Measurements from ENCODE around the gene BUB1B. TPM values are rescaled to one million over a fixed set of nuclear protein-coding genes. Genes with fewer than 3 reads are reported as not detected.
A peak's percentile ranks its signal among the peaks of the same experiment; 100 is the strongest.
"Not testable (repeated sequence)": the region's sequence is repeated elsewhere in the genome, so short reads cannot be mapped to it uniquely, and the experiment has no call there.

Gene BUB1B
- 10 to 100 TPM in 1 of 4 donors, 1 to 10 TPM in 3; 1.1 to 15.6 (median 5.5) TPM for polyA plus RNA-seq
- long read RNA-seq, donor 1, result 0 reads
- long read RNA-seq, donor 2, partial matches to known transcripts, result 0 of 1 reads
- long read RNA-seq, donor 2, other reads (novel, unspliced or antisense), result 0 of 1 reads
- long read RNA-seq, donor 3, result 0 reads
- long read RNA-seq, donor 4, result 0 reads
- long read RNA-seq, donor 5, result 0 reads
- long read RNA-seq, donor 6, result 0 reads
- long read RNA-seq, donor 7, partial matches to known transcripts, result 10 of 12 reads
- long read RNA-seq, donor 7, other reads (novel, unspliced or antisense), result 0 of 12 reads
- long read RNA-seq, donor 8, result 0 reads
- long read RNA-seq, donor 9, result 0 reads
- long read RNA-seq, donor 10, partial matches to known transcripts, result 0 of 1 reads
- long read RNA-seq, donor 10, other reads (novel, unspliced or antisense), result 0 of 1 reads

DNA sequence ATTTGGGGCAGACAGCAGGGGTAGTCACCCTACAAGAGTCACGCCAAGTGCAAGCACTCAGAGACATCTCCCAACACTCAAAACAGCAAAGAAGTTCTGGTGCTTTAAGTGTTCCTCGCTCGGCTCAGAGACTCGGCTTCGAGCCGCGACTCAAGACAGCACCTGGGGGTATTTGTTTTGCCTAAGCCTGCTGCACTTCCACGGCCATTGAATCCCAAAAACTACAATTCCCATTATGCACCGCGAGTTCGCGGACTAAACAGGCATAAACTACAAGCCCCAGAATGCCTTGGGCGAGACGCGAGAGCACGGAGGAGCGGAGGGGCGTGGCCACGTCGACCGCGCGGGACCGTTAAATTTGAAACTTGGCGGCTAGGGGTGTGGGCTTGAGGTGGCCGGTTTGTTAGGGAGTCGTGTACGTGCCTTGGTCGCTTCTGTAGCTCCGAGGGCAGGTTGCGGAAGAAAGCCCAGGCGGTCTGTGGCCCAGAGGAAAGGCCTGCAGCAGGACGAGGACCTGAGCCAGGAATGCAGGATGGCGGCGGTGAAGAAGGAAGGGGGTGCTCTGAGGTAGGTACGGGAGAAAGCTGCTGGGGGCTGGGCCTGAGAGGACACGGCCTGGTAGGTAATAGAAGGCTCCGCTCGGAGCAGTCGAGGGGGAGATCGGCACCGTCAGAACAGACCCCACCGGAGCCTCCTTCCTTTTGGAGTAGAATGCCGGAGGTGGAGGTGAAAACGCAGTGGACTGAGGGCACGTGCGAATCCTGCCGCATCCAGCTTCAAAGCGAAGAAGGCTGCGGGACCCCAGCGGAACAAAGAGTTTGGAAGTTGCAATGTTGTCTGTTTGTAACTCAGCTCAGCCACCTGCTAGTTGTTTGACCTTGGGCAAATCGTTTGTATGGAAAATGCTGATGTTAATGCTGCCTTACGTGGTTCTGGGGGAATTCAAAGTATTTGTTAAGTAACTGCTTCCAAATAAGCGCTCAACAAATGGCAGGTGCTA, at the start of gene BUB1B:
BUB1B (plus strand) TSS at position 381 of the 1,000 bp plus-strand sequence; CDS start at position 533, 152 bp downstream.
- Histone ChIP-seq H3K27ac (ENCODE audit: low read depth in 1 of 3, low read length in 2 of 3) (no peak within 1 kb of the TSS), H3K9me3 (ENCODE audit: control insufficient read depth in 2 of 2, insufficient read depth in 1 of 2, low read depth in 1 of 2, low read length in 1 of 2) (no peaks in the 10 kb centered on the region), H3K4me3 (ENCODE audit: low read depth in 1 of 3, low read length in 3 of 3) (peak within 1 kb of the TSS; percentile 42 to 73 (median 57)), H3K36me3 (ENCODE audit: control insufficient read depth in 3 of 3, insufficient read depth in 2 of 3, low read depth in 1 of 3, low read length in 3 of 3) (peaks cover 0 to 5% (median 0%) of the 10 kb centered on the region in 3 donors), H3K27me3 (ENCODE audit: control insufficient read depth in 3 of 3, insufficient read depth in 3 of 3, low read length in 3 of 3) (no peaks in the 10 kb centered on the region), H3K4me1 (ENCODE audit: control insufficient read depth in 3 of 3, insufficient read depth in 2 of 3, low read depth in 1 of 3, low read length in 2 of 3) (peaks cover 0 to 7% (median 0%) of the 10 kb centered on the region in 3 donors)
- FAIRE-seq (no peak), DNase-seq (peak; percentile 95 to 96)
- 2% methylated on average over 54 of the region's 54 CpGs for WGBS, 3 donors

GRCh38 chr15:40111888-40112287, 49.0 kb upstream of the BUB1B start:
- H3K36me3 ChIP-seq (ENCODE audit: control insufficient read depth in 3 of 3, insufficient read depth in 2 of 3, low read depth in 1 of 3, low read length in 3 of 3), result no peaks in the 10 kb centered on the region
- H3K4me3 ChIP-seq (ENCODE audit: low read depth in 1 of 3, low read length in 3 of 3), result no peak overlapping the region
- no peaks in the 10 kb centered on the region for H3K27me3 ChIP-seq (ENCODE audit: control insufficient read depth in 3 of 3, insufficient read depth in 3 of 3, low read length in 3 of 3)
- no peak for FAIRE-seq
- DNase-seq, result no peak
- peaks cover 0 to 19% (median 5%) of the 10 kb centered on the region in 3 donors for H3K4me1 ChIP-seq (ENCODE audit: control insufficient read depth in 3 of 3, insufficient read depth in 2 of 3, low read depth in 1 of 3, low read length in 2 of 3)
- H3K27ac ChIP-seq (ENCODE audit: low read depth in 1 of 3, low read length in 2 of 3), result no peak overlapping the region
- 83 to 89% (median 84%) methylated on average over 2 of the region's 2 CpGs for WGBS, 3 donors
- H3K9me3 ChIP-seq (ENCODE audit: control insufficient read depth in 2 of 2, insufficient read depth in 1 of 2, low read depth in 1 of 2, low read length in 1 of 2), result no peaks in the 10 kb centered on the region

GRCh38 chr15:40112789-40113188, 48.1 kb upstream of the BUB1B start:
- H3K4me3 ChIP-seq (ENCODE audit: low read depth in 1 of 3, low read length in 3 of 3), result no peak overlapping the region
- 87 to 90% (median 88%) methylated on average over 24 of the region's 24 CpGs for WGBS, 3 donors
- H3K27me3 ChIP-seq (ENCODE audit: control insufficient read depth in 3 of 3, insufficient read depth in 3 of 3, low read length in 3 of 3), result no peaks in the 10 kb centered on the region
- H3K27ac ChIP-seq (ENCODE audit: low read depth in 1 of 3, low read length in 2 of 3), result no peak overlapping the region
- no peak for DNase-seq
- FAIRE-seq, result no peak
- H3K4me1 ChIP-seq (ENCODE audit: control insufficient read depth in 3 of 3, insufficient read depth in 2 of 3, low read depth in 1 of 3, low read length in 2 of 3), result peaks cover 0 to 10% (median under 1%) of the 10 kb centered on the region in 3 donors
- H3K36me3 ChIP-seq (ENCODE audit: control insufficient read depth in 3 of 3, insufficient read depth in 2 of 3, low read depth in 1 of 3, low read length in 3 of 3), result no peaks in the 10 kb centered on the region
- no peaks in the 10 kb centered on the region for H3K9me3 ChIP-seq (ENCODE audit: control insufficient read depth in 2 of 2, insufficient read depth in 1 of 2, low read depth in 1 of 2, low read length in 1 of 2)

GRCh38 chr15:40114218-40114617, 46.7 kb upstream of the BUB1B start:
- no peak for FAIRE-seq
- H3K27ac ChIP-seq (ENCODE audit: low read depth in 1 of 3, low read length in 2 of 3), result no peak overlapping the region
- peaks cover 0 to 3% (median 0%) of the 10 kb centered on the region in 3 donors for H3K4me1 ChIP-seq (ENCODE audit: control insufficient read depth in 3 of 3, insufficient read depth in 2 of 3, low read depth in 1 of 3, low read length in 2 of 3)
- no peak for DNase-seq
- H3K4me3 ChIP-seq (ENCODE audit: low read depth in 1 of 3, low read length in 3 of 3), result no peak overlapping the region
- WGBS, 3 donors, result 86 to 93% (median 92%) methylated on average over 2 of the region's 2 CpGs
- H3K9me3 ChIP-seq (ENCODE audit: control insufficient read depth in 2 of 2, insufficient read depth in 1 of 2, low read depth in 1 of 2, low read length in 1 of 2), result no peaks in the 10 kb centered on the region
- H3K27me3 ChIP-seq (ENCODE audit: control insufficient read depth in 3 of 3, insufficient read depth in 3 of 3, low read length in 3 of 3), result no peaks in the 10 kb centered on the region
- H3K36me3 ChIP-seq (ENCODE audit: control insufficient read depth in 3 of 3, insufficient read depth in 2 of 3, low read depth in 1 of 3, low read length in 3 of 3), result no peaks in the 10 kb centered on the region

- not testable (repeated sequence) for FAIRE-seq; DNase-seq; H3K9me3 ChIP-seq (ENCODE audit: control insufficient read depth in 2 of 2, insufficient read depth in 1 of 2, low read depth in 1 of 2, low read length in 1 of 2); H3K27me3 ChIP-seq (ENCODE audit: control insufficient read depth in 3 of 3, insufficient read depth in 3 of 3, low read length in 3 of 3); H3K4me1 ChIP-seq (ENCODE audit: control insufficient read depth in 3 of 3, insufficient read depth in 2 of 3, low read depth in 1 of 3, low read length in 2 of 3); H3K4me3 ChIP-seq (ENCODE audit: low read depth in 1 of 3, low read length in 3 of 3); H3K27ac ChIP-seq (ENCODE audit: low read depth in 1 of 3, low read length in 2 of 3); H3K36me3 ChIP-seq (ENCODE audit: control insufficient read depth in 3 of 3, insufficient read depth in 2 of 3, low read depth in 1 of 3, low read length in 3 of 3)
- 95 to 97% (median 95%) methylated on average over 14 of the region's 14 CpGs for WGBS, 3 donors
Observed at GRCh38 chr15:40115106-40115505, 45.8 kb upstream of the BUB1B start.

DNA sequence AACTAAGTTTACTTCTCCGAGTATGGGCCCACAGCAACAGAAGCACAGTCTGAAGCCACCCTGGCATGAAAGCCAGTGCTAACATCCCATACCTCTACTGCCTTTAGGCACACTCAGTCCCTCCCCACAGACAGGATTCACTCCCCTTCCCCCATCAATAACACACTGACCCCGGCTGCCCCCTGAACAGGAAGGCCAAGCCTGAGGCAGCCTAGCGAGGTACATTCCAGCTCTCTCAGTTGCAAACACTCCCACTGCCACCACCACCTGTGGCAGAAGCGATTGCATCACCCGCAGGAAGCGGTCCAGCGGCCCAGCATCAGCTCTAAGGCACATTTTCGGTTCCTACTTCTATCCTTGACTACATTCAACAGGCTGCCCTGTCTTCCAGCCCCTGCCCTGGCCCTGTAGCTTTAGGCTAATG, 45.2 kb upstream of the BUB1B start:
- no peak for DNase-seq
- H3K4me3 ChIP-seq (ENCODE audit: low read depth in 1 of 3, low read length in 3 of 3), result no peak overlapping the region
- peak overlapping the region in 1 of 3 donors; percentile 59 for H3K27ac ChIP-seq (ENCODE audit: low read depth in 1 of 3, low read length in 2 of 3)
- no peaks in the 10 kb centered on the region for H3K27me3 ChIP-seq (ENCODE audit: control insufficient read depth in 3 of 3, insufficient read depth in 3 of 3, low read length in 3 of 3)
- FAIRE-seq, result no peak
- WGBS, 3 donors, result 43 to 44% (median 44%) methylated on average over 8 of the region's 8 CpGs
- no peaks in the 10 kb centered on the region for H3K4me1 ChIP-seq (ENCODE audit: control insufficient read depth in 3 of 3, insufficient read depth in 2 of 3, low read depth in 1 of 3, low read length in 2 of 3)
- H3K36me3 ChIP-seq (ENCODE audit: control insufficient read depth in 3 of 3, insufficient read depth in 2 of 3, low read depth in 1 of 3, low read length in 3 of 3), result no peaks in the 10 kb centered on the region
- no peaks in the 10 kb centered on the region for H3K9me3 ChIP-seq (ENCODE audit: control insufficient read depth in 2 of 2, insufficient read depth in 1 of 2, low read depth in 1 of 2, low read length in 1 of 2)

DNA sequence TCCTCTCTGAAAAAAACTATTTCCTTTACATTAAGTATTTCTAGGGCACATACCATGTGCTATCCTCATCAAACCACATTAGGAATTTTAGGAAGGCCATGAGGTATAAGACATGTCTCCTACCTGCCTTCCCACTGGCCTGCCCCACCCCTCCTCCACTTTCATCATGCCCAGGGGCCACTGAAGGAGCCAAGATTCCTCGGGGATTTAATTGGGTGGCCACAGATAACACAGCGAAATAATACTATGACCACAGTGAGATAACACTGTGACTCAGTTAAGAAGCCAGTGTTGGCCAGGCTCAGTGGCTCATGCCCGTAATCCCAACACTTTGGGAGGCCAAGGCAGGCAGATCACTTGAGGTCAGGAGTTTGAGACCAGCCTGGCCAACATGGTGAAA, 42.4 kb upstream of the BUB1B start:
- FAIRE-seq, result no peak

DNA sequence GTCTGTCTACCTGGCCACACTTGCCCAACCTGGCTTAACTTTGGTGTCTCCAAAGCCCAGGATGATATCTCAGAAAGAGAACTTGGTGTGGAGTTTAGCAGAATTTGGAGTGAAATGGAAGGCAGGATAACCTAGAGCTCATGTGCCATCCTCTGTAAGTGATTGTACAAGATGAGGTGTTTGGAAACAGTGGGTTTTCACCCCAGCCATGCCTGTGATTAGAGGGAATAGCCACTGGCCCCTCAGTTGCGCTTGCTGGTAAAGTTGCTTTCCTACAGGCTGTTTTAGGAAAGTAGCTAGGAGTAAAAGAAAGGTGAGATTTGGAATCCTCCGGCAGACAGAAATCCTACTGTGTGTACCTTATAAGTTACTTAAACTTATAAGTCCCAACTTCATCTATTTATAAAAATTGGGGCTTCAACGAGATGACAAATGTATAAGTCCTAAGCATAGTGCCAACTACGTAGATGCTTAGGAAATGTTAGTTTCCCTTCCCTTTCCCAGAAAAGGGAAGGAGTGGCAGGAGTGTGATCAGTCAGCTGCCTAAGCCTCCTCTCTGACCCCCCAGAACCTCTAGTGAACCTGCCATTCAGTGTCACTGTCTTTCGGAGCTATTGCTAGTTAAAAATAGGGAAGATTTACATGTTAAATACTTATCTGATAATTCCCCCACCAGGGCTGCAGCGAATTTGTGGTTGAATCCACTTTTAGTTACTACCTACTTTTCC, 38.8 kb upstream of the BUB1B start:
- no peak for FAIRE-seq

More for the DNA sequence above, 42.4 kb upstream of the BUB1B start:
- 37 to 71% (median 66%) methylated on average over 3 of the region's 3 CpGs for WGBS, 3 donors
- no peaks in the 10 kb centered on the region for H3K9me3 ChIP-seq (ENCODE audit: control insufficient read depth in 2 of 2, insufficient read depth in 1 of 2, low read depth in 1 of 2, low read length in 1 of 2)
- no peak overlapping the region for H3K27ac ChIP-seq (ENCODE audit: low read depth in 1 of 3, low read length in 2 of 3)
- no peak overlapping the region for H3K4me3 ChIP-seq (ENCODE audit: low read depth in 1 of 3, low read length in 3 of 3)
- no peaks in the 10 kb centered on the region for H3K27me3 ChIP-seq (ENCODE audit: control insufficient read depth in 3 of 3, insufficient read depth in 3 of 3, low read length in 3 of 3)
- no peaks in the 10 kb centered on the region for H3K4me1 ChIP-seq (ENCODE audit: control insufficient read depth in 3 of 3, insufficient read depth in 2 of 3, low read depth in 1 of 3, low read length in 2 of 3)
- H3K36me3 ChIP-seq (ENCODE audit: control insufficient read depth in 3 of 3, insufficient read depth in 2 of 3, low read depth in 1 of 3, low read length in 3 of 3), result no peaks in the 10 kb centered on the region
- DNase-seq, result no peak

More for the DNA sequence above, 38.8 kb upstream of the BUB1B start:
- H3K4me3 ChIP-seq (ENCODE audit: low read depth in 1 of 3, low read length in 3 of 3), result no peak overlapping the region
- 72 to 83% (median 80%) methylated on average over 6 of the region's 6 CpGs for WGBS, 3 donors
- no peaks in the 10 kb centered on the region for H3K36me3 ChIP-seq (ENCODE audit: control insufficient read depth in 3 of 3, insufficient read depth in 2 of 3, low read depth in 1 of 3, low read length in 3 of 3)
- H3K27me3 ChIP-seq (ENCODE audit: control insufficient read depth in 3 of 3, insufficient read depth in 3 of 3, low read length in 3 of 3), result no peaks in the 10 kb centered on the region
- H3K4me1 ChIP-seq (ENCODE audit: control insufficient read depth in 3 of 3, insufficient read depth in 2 of 3, low read depth in 1 of 3, low read length in 2 of 3), result no peaks in the 10 kb centered on the region
- no peaks in the 10 kb centered on the region for H3K9me3 ChIP-seq (ENCODE audit: control insufficient read depth in 2 of 2, insufficient read depth in 1 of 2, low read depth in 1 of 2, low read length in 1 of 2)
- DNase-seq, result no peak
- H3K27ac ChIP-seq (ENCODE audit: low read depth in 1 of 3, low read length in 2 of 3), result no peak overlapping the region

Data from small intestine (tissue), 16 donors.